CD4-positive, alpha-beta T cell treated with Interleukin-15 for 1 hour (primary cell): ENCODE measurements around the gene MTRF1.
"Not testable (repeated sequence)": the region's sequence is repeated elsewhere in the genome, so short reads cannot be mapped to it uniquely, and the experiment has no call there.

Experiments
- DNase-seq: peaks from one replicate; pipeline ENCODE4 v3.0.0-alpha.2; 2020

MTRF1 gene

DNA sequence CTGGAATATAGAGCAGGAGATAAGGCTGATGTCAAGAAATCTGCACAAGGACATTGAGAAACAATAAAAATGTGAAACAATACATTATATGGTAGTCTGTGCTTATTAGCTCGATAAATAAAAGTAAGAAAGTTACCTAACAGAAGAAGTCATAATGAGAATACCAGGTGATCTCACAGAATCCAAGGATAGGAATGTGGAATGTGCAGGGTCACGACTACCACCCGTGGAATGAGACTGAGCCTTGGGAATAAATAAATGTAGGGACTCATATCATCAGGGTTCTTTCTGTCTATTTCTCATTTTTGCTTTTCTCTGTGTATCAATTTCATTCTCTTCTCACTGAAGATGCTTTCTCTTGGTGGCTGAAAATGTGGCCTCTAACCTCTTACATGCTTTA is 43.0 kb downstream of the MTRF1 start:
- DNase-seq, result no peak

DNA sequence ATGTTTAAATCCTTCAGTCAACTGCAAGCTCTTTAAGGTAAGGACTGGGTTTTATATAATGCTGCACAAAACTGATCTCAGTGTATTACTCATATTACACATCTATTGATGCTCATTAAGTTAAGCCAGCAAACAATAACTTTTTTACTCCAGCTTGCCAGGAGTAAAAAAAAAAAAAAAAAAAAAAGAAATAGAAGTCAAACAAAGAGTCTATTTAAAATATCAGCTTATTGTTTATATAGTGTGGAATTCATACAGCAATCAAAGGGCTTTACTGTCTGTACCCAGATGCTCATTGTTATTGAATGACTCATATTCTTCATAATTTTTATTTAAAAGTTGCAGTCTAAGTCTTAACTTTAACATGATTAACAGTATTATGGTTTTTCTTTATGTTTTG is 47.2 kb downstream of the MTRF1 start:
- no peak for DNase-seq

DNA sequence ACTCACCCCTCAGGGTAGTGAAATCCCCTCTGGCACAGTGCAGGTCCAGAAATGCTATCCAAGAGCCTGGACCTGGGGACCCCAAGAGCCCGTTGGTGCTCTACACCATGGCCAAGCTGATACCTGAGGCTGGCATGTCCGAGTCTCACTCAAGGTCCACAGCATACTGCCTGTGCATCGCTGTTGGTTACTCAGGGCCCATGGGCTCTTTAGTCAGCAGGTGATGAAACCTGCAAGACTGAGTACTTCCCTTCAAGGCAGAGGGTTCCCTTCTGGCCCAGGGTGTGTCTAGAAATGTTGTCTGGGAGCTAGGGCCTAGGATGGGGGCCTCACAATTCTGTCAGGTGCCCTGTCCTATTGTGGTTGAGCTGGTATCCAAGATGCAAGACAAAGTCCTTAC is 49.5 kb downstream of the MTRF1 start:
- no peak for DNase-seq

DNA sequence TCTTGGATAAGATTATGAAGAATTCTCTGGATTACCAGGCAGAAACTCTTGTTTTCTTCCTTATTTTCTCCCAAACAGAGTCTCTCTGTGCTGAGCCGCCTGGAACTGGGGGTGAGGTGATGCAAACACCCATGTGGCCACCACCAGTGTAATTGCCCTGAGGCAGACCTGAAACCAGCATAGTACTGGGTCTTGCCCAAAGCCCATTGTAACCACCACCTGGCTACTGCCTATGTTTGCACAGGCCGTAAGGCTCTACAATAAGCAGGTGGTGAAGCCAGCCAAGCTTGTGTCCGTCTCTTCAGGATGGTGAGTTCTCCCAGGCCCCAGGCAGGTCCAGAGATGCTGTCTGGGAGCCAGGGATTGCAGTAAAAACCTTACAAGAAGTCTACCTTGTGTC is 50.1 kb downstream of the MTRF1 start:
- DNase-seq, result no peak

DNA sequence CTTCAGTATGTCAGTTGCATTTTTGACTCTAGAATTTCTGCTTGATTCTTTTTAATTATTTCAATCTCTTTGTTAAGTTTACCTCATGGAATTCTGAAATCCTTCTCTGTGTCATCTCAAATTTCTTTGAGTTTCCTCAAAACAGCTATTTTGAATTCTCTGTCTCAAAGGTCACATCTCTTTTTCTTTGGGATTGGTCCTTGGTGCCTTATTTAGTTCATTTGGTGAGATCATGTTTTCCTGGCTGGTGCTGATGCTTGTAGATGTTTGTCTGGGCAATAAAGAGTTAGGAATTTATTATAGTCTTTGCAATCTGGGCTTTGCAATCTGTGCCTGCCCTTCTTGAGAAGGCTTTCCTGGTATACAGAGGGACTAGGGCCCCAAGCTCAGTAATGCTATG is 50.5 kb downstream of the MTRF1 start:
- DNase-seq, result no peak

DNA sequence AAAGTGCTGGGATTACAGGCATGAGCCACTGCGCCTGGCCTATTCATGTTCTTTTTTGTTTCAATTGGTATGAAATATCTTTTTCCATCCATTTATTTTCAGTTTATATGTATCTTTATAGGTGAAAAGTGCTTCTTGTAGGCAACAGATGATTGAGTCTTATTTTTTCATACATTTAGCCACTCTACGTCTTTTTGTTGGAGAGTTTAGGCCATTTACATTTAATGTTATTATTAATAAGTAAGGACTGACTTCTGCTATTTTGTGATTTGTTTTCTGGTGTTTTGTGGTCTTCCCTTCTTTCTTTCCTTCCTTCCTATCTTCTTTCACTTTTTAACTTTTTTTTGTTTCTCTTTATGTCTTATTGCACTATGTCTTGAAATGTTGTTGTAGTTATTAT is 52.3 kb downstream of the MTRF1 start:
- DNase-seq, result no peak

DNA sequence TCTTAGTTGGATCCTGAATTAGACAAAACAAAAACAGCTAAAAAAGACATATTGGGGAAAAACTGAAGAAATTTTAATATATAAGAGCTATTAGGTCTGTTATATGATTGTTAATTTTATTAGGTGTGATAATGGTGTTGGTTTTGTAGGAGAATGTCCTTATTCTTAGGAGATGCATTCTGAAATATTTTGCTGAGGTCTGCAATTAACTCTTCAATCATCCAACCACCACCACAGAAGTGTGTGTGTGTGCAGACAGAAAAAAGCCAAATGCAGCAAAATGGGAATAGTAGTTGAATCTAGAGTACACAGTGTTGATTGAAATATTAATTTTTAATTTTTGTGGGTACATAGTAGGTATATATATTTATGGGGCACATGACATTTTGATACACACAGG is 56.9 kb downstream of the MTRF1 start:
- no peak for DNase-seq

DNA sequence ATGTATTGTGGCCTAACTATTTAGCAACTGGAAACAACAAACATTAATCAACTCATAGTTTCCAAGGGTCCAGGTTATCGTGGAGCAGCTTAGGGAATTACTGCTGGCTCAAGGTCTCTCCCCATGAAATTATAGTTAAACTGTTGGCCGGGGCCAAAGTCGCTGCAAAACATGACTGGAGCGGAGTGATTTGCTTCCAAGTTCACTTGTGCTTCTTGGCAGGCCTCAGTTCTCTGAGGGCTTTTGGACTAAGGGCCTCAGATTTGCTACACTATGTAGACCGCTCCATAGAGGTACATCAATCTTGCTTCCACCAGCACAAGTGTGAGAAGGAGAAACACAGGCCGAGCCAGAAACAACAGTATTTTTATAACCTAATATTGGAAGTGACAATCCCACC is 59.6 kb downstream of the MTRF1 start:
- no peak for DNase-seq

DNA sequence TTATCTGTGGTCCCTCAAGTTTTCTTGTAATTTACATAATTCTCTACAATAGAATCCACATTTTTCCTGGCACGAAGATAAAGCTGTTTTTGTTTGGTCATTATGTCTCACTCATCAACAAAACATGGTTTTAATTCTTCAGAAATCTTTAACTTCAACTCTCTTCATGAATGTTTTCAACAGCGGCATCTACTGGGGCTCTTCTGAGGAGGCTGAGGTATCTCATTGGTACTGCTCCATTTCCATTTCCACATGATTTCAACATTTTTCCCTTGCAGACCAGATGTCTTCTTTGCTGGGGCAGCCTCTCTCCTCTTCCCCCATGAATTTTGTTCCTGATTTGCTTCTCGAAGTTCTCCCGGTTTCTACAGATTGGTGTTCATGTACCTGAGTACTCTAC is 63.2 kb downstream of the MTRF1 start:
- no peak for DNase-seq

DNA sequence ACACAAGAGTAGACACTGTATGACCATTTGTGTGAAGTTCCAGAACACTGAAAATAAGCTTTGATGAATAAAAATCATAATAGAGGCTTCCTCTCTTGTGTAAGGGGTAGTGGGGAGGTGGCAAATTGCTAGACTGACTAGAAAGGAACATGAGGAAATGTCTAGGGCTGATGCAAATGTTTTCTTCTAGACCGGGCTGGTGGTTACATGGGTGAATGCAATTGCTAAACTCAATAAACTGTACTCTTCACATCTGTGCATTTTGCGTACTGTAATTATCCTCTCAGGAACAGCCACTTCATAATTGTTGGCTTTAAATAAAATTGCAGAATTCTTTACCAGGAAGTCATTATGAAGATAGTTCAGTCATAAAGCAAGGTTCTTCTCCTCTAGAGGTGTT is 63.9 kb downstream of the MTRF1 start:
- peak; percentile 30 for DNase-seq

DNA sequence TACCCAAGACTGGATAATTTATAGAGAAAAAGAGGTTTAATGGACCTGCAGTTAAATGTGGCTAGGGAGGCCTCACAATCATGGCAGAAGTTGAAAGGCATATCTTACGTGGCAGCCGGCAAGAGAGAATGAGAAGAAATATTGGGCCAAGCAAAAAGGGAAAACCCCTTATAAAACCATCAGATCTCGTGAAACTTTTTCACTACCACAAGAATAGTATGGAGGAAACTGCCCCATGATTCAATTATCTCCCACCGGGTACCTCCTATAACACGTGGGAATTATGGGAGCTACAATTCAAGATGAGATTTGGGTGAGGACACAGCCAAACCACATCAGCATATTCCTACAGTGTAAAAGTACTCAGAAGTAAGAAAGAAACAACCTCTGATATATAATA is 64.3 kb downstream of the MTRF1 start:
- no peak for DNase-seq

DNA sequence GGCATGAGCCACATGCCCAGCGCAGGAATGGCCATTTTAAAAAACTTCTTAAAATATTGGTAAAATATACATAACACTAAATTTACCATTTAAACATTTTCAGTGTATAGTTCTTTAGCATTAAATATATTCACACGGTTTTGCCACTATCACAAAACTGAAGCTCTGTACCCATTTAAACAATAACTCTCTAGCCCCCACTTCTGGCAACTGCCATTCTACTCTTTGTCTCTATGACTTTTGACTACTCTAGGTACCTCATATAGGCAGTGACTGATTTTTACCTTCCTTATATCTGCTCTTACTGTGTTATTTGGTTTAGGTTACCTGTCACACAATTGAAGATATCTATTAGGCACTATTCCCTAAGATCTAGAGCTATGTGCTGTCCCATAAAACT is 66.8 kb downstream of the MTRF1 start:
- DNase-seq, result no peak

DNA sequence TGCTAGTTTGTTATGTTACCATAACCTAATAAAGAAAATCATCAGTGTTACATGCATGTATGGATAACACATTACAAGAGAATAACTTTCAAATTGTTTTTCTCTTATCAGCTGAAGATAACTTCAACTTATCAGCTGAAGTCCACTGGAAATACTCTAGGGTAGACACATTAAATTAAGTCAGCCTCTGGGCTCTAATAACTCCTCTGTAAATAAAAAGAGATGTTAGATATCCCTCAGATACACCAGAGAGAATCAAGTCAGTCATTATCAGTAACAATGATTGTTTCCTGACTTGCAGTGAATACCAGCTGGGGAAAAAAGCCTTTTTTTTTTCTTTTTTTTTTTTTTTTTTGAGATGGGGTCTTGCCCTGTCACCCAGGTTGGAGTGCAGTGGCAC is 67.4 kb downstream of the MTRF1 start:
- no peak for DNase-seq

DNA sequence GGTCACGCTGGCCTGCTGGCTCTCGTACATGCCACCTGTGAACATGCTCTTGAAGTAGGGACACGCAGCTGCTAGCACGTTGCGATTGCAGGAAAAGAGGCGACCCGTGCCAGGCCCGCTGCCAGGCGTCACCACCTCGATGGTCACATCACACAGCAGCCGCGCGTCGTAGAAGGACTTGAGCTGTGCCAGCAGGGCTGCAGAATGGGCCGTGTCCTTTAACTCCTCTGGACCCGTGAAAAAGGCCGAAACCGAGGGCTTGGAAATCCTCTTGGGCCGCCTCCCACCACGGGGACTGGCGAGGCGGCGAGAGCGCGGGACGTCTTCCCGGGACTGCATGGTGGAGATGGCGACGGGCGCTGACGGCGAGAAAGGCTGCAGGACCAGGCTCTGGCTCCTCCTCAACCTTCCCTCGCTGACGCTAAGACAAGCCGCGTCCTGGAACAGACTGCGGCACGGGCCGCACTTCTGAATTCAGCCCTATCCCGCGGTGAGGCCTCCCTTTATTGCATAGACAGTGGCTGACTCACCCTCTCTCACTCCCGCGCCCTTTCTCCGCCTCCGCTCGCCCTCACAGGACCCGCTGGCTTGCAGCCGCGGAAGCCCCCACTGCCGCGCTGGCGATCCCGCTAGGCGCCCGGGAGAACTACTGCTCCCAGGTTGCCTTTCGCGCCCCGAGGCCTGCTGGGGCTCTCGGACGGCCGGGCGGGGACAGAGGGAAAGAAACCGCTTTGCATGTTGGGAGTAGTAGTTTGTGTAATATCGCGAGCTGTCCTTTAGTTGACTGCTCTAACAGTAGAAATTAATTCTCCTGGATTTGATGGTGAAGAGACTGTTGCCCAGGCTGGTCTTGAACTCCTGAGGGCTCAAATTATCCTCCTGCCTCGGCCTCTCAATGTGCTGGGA is 69.2 kb downstream of the MTRF1 start, which contains the start of gene KBTBD7:
Gene KBTBD7 (minus strand): TSS at position 651 of the 906 bp plus-strand sequence. CDS start 312 bp downstream, at position 339.
- DNase-seq, result peak; percentile 89

DNA sequence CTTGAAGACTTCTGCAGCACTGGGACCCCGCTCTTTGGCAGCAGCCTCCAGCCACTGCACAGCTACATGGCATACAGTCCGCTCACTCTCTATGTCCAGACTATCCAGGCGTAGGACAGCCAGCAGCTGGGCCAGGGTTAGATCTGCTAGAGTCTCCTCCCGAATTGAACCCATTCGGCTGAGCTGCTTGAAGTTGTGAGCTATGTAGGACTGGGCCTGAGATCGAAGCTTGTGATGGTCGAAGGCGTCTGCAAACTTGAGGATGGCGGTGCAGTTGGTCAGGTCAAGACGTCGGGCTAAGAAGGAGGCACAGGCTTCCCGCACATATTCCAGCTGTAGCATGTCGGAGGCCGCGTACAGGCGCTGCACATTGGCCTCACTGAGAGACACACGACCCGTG is 69.9 kb downstream of the MTRF1 start:
- DNase-seq, result no peak

DNA sequence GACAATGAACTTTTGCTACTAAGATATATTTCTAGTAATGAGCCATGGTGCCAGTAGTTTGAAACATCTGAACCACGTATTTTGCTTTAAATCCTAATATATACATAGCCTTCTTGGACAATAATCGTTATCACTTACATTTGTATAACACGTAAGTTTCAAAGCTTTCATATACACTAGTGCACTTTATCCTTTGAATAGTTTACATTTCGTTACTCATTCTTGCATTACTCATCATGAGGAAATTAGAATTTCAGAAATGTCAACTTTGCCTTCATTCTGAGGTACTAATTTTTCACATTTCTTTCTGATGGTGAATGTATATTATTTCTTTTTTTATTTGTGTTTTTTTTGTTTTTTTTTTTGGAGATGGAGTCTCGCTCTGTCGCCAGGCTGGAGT is 74.8 kb downstream of the MTRF1 start:
- no peak for DNase-seq

DNA sequence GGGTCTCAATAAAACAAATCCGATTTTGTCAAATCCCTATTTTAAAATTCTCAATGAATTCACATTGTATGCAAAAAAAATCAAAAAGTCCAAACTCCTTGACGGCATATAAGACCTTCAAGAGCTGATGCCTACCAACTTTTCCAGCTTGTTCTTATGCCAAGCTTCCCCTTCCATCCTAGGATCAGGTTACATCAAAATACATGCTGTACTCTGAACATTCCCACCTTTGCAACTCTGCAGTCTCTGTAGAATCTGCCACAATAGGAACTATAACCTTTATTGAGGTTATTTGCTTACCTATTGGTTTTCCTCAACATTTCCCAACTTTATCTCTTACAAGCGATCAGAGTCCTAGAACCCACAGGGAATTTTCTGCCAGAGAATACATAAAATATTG is 76.9 kb downstream of the MTRF1 start:
- no peak for DNase-seq

DNA sequence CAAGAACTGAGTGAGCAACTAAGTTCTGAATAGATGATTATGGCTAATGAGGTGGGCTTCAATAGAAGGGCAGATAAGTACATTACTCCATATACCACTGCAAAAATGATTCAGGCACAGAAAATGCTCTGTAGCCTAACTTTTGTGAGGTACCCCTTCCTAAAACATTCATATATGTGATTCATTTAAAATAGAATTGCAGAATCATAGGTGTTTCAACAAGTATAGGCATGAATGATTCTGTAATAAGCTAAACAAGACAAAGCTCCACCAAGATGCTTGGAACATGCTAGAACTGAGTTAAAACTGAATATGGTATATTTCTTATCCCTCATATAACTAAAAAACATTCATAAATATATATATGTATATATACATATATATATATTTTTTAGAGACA is 81.1 kb downstream of the MTRF1 start:
- DNase-seq, result no peak

DNA sequence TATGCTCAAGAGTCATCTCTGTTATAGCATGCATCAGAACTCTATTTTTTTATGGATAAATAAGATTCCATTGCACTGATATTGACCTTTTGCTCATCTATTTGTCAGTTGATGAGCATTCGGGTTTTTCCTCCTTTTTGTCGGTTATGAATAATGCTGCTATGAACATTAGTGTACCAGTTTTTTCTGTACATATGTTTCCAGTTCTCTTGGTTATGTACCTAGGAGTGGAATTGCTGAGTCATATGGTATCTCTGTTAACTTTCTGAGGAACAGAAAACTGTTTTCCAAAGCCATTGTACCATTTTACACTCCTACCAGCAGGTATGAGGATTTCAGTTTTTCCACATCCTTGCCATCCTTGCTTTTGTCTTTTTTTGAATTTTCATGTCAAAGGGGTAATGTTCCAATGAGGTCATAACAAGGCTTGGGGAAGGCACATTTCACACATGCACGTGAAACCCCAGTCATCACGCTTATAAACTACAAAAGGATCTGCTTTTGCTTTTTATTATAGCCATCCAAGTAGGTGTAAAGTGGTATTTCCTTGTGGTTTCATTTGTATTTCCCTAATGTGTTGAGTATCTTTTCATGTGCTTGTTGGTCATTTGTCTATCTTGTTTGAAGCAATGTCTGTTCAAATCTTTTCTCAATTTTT is 83.7 kb downstream of the MTRF1 start:
- no peak for DNase-seq

DNA sequence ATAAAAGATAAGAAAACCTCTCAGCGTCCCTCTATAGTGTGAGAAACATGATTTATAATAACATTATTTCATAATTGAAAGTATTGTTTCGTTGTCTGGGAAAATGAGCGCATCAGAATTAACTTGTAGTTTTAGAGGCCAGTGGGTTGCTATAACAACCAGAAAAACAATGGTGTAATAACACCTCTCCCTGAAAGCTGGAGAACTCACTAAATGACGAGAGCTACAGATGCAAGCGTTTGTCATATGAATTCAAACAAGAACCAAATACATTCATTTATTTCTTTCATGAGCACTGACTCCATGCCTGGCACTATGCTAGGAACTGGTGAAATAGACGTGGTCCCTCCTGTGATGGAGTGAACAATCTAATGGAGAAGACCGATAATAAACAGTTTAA is 85.3 kb downstream of the MTRF1 start:
- DNase-seq, result no peak

DNA sequence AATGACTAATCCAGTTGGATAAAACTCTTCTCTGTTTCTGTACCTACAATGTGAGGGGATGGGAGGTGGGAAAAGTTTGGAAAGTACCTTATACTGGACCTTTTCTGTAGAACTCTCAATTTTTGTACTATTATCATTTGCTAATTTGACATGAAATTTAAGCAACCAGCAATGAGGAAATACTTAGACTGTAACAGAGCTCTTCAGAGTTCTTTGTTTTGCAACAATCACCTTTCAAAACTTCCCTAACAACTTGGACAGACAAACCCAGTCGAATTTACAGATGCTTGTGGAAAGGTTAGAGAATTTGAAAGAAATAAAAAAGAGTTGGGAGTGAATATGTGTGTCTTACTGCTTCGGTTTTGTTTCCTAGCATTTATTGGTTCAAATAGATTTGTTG is 85.8 kb downstream of the MTRF1 start:
- no peak for DNase-seq

DNA sequence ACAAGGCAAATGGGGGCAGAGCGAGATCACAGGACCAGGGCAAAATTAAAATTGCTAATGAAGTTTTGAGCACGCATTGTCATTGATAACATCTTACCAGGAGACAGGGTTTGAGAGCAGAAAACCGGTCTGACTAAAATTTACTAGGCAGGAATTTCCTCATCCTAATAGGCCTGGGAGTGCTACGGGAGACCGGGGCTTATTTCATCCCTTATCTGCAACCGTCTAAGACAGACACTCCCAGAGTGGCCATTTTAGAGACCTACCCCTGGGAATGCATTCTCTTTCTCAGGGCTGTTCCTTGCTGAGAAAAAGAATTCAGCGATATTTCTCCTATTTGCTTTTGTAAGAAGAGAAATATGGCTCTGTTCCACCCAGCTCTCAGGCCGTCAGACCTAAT is 87.8 kb downstream of the MTRF1 start:
- DNase-seq, result not testable (repeated sequence)
